ENCODE data around the gene NTNG1.

The NTNG1 gene

DNA sequence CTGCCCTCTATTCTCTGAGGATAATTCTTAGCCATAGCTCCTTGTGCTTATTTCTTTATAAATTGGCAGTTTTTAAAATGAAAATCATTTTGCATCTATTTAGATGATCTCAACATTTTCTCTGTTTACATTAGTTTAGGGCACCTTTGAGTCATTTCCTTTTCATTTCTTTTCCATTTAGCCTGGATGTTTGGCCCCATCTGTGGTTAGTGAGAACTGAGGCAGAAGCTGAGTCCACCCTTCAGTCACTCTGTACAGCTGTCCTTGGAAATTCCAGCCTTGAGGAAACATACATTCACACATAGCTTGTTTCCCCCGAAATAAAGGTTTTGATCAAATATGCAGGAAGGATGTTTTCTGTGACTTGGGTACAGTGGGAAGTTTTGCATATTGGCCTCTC, 123.7 kb downstream of the NTNG1 start:
- no peak for FAIRE-seq

GRCh38 chr1:107267489-107267888, 126.7 kb downstream of the NTNG1 start:
- FAIRE-seq: no peak

DNA sequence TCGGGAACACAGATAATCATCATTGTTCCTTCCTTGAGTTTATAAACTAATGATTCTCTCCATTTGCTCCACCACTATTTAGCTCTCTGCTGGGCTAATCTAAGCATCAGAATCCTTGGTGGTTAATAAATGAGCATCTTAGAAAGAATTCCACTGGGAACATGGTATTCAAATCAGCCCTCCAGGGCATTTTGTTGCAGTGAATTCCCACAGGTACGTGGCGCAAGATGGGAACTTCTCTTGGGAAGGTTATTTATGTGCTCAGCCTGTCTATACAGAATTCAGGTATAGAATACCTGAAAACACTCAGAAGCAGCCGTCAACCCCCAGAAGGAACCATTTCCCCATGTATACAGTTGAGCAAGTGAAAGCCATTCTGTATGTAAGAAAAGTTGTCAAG, 131.5 kb downstream of the NTNG1 start:
- no peak for FAIRE-seq

- FAIRE-seq: no peak
Observed at GRCh38 chr1:107273515-107273914, 132.7 kb downstream of the NTNG1 start.

- FAIRE-seq: no peak
Observed at GRCh38 chr1:107274227-107274626, 133.4 kb downstream of the NTNG1 start.

DNA sequence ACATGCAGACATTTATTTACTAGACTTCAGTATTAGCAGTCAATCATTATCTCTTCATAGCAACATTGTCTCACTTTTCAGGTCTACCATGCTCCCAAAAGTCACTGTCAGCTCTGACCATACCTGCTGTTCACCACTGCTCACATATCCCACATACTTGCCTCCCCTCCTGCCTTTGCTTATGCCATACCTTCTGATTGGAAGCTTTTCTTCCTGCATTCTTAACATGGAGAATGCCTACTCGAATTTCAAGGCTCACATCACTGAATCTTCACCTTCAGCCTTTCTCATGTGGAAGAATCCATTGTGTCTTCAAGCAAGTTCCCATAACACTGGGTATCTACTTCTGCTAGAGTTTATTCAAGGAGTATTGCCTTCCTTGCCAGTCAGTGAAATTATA, 135.4 kb downstream of the NTNG1 start:
- no peak for FAIRE-seq

- FAIRE-seq: no peak
Observed at GRCh38 chr1:107277022-107277421, 136.2 kb downstream of the NTNG1 start.

DNA sequence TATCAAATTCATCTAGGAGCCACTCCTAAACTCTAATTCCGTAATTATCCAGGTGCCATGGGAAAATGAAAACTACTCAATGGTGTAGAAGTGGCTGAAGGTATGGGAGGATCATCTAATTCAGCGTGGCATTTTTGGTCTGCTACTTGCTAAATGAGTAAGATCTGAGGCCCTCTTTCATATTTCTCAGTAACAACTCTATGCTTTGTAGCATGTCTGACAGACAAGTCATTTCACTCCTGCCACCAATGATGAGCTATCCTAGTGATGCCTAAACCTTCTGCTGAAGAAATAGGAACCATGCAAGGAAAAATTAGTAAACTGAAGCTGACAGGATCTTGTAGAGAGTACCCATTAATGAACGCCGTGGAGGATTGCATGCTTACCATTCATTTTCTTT, 145.3 kb downstream of the NTNG1 start:
- no peak for FAIRE-seq

GRCh38 chr1:107291987-107292386, 151.1 kb downstream of the NTNG1 start:
- FAIRE-seq: no peak

DNA sequence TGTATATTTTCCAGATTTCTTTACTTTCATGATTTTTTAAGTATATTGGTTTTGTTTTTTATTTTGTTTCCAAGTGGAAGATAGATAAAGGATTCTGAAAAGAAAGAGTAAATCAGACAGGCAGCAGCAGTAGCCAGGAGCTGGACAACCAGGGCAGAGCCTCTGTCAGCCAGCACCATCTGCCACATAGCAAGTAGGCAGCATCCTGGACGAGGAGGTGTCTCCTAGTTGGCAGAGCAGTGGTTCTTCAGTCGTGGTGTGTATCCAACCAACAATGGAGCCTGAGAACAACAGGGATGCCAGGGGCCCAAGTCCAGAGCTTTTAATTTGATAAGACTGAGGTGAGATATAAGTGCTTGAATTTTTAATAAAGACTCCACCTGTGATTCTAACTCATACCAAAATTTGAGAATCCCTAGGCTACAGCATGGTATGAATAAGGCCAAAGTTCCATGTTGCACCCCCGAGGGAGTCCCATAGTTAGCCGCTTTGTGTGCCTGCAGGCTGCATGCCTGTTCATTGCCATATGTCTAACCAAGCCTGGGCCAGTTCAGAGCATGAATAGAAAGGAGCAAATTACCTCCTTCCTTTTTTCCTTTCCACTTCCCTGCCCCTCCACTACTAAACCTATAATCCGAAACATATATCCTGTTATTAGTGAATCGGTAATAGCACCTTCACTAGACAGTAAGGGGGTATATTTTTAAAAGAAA, 153.2 kb downstream of the NTNG1 start:
- no peak for FAIRE-seq

GRCh38 chr1:107294686-107295085, 153.8 kb downstream of the NTNG1 start:
- FAIRE-seq: no peak

DNA sequence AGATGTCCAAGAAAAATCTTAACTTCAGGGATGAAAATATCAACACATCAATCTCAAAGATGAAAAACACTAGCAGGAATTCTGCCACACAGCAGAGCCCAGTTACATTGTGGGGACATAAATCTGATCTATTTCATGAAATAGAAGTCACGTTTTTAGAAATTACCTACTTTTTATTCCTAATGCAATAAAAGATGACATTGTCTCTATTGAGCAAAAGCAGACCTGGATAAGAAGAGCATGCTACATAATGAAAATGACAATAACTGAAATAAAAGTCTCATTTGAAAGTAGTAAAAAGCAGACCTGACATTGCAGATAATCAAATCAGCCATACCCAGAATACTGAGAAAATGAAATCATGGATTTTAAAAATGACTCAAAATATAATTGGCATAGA, 156.8 kb downstream of the NTNG1 start:
- FAIRE-seq: no peak

DNA sequence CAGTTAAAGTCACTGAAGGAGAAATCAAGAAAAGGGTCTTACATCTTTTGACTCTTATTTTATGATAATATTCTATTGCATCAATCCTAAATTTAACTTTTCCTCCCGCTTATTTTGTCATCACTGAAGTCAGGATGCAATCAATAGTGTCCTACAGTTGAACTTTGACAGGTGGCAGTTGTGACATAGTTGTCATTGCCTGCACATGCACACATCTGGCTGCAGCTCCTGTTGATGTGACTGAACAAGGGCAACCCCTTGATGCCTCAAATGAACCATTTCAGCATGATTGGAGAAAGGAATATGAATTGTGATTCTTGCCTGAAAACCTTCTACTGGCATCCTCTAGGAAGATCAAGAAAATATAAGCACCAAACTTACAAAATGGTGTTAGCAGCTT, 157.7 kb downstream of the NTNG1 start:
- FAIRE-seq: no peak

- no peak for FAIRE-seq
Observed at GRCh38 chr1:107299521-107299920, 158.7 kb downstream of the NTNG1 start.

- no peak for FAIRE-seq
Observed at GRCh38 chr1:107309962-107310361, 169.1 kb downstream of the NTNG1 start.

GRCh38 chr1:107315652-107316051, 174.8 kb downstream of the NTNG1 start:
- no peak for FAIRE-seq

DNA sequence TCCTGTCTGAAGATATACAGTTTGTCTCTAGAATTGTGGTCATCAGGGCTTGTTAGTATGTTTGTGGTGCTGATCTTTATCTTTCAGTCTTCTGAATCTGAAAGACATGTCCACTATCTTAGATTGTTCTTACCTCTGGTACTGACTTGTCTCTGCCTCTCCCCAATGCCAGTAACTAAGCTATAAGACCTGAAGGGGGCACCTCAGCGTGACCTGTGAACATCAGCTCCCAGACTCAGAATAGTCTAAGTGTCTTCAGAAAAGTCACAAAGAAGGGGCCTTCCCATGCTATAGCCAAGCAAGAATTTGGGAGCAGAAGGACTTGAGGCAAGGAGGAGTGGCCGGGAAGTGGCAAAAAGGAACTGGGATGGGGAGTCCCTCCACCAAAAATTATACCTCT, 178.1 kb downstream of the NTNG1 start:
- FAIRE-seq: no peak

DNA sequence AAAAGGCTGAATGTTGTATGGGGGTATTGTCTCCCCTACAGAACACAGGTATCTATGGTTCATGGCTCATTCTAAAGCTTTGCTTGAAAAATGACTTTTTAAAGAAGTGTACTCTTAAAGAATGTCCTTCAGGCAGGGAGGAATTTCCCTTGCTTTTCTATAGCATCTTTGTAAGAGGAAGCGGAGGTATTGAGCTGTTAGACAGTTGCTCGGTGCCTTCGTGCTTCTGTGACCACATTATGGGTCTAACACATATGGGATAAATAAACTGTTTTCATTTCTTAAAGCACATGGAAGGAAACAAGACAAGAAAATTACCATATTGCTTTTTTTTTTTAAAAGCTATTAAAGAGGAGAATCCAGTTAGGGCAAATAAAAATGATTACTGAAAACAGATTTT, 182.9 kb downstream of the NTNG1 start:
- FAIRE-seq: no peak

DNA sequence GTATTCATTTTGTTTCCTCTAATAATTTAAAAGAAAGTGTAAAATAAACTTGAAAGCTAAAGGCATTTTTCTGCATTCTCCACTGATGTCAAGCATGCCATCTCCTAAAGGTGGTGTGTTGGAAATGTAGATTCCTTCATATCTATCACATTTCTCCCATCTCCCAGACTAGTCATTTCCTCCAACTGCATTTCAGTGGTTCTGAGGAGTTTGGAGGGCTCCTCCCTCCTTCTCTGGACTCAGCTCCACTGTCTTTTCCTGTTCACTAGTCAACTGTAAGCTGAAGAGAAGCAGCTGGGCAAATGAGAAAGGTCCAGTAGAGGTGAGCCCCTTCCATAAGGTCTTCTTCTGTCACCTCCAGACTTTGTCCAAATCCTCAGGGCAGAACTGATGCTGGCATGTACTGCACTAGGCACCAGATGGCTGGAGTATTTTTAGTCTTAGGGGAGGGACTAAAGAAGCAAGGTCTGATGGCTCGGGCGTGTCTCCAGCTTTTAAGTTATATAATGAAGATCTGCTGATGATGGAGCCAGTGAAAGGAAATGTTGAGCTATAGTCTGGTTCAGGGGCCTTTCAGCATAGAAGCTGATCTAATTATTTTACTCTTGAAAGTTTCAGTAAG, 186.1 kb downstream of the NTNG1 start:
- no peak for FAIRE-seq

- no peak for FAIRE-seq
Observed at GRCh38 chr1:107327446-107327845, 186.6 kb downstream of the NTNG1 start.

- no peak for FAIRE-seq
Observed at GRCh38 chr1:107328087-107328486, 187.2 kb downstream of the NTNG1 start.

- FAIRE-seq: no peak
Observed at GRCh38 chr1:107339775-107340174, 198.9 kb downstream of the NTNG1 start.

DNA sequence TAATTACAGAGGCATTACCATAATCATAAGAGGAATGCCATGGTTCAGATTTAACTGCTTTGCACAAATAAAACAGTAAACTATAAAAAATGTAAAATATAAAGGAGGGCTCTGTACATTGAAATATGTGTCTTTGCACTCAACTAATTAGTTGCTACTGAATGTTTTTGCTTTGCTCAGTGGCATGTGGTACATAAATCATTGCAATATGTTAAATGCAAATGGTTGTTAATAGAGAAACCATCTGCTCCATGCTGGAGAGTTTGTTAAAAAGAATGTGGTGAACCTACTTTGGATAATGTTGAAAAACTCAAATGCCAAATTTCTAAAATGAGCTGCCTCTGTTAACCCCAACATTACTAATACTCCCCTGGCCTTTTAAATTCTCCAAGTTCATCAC, 201.5 kb downstream of the NTNG1 start:
- no peak for FAIRE-seq

GRCh38 chr1:107342768-107343167, 201.9 kb downstream of the NTNG1 start:
- no peak for FAIRE-seq

DNA sequence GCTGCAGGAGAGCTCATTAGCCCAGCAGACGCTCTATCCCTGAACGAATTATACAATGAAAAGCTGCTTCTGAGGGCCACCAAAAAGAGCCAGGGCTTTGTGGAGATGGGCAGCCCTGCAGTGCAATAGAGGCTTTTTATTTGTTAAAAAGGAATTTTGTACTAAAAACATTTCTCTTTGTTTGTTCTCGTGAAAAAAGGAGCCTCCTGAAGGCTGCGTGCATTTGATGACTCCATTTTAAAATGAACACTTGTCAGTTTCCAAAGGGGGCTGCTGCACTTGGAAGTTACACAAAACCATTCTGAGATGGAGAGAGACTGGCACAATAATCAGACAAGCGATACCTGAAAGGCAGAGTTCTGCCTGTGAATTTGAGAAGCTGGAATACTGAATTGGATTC, 202.8 kb downstream of the NTNG1 start:
- FAIRE-seq: no peak
